C4-2B (cell line): Measurements from ENCODE around the gene NEK3.

Source experiments
- ZFX ChIP-seq: fragments of 450-650 bp; IDR thresholded peaks from 2 replicates; pipeline ENCODE4 v1.6.1; 2017
- TF ChIP-seq, protein P1 (sequence below): fragments of 450-650 bp; conservative IDR thresholded peaks from 2 replicates; pipeline ENCODE4 v1.5.1; 2017; ENCODE audit warnings: mild to moderate bottlenecking

DNA sequence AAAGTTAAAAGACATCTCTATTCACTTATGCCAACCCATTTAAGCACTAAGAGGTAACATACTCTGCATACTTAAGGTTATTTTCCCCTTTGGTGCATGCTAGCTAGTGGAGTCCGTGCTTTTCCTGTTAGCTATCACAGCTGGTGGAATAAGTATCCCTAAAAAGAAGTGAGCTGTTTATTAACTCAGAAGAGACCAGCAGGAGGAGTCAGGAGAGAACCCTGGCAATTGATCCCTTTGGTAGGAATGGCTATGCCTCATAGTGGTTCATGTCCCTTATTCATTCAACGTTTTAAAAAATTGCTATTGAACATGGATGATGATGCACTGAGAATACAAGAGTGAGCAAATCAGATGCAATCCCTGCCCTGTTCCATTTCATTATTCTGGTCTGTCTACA is 18.1 kb downstream of the NEK3 start:
- TF ChIP-seq, protein P1, sequence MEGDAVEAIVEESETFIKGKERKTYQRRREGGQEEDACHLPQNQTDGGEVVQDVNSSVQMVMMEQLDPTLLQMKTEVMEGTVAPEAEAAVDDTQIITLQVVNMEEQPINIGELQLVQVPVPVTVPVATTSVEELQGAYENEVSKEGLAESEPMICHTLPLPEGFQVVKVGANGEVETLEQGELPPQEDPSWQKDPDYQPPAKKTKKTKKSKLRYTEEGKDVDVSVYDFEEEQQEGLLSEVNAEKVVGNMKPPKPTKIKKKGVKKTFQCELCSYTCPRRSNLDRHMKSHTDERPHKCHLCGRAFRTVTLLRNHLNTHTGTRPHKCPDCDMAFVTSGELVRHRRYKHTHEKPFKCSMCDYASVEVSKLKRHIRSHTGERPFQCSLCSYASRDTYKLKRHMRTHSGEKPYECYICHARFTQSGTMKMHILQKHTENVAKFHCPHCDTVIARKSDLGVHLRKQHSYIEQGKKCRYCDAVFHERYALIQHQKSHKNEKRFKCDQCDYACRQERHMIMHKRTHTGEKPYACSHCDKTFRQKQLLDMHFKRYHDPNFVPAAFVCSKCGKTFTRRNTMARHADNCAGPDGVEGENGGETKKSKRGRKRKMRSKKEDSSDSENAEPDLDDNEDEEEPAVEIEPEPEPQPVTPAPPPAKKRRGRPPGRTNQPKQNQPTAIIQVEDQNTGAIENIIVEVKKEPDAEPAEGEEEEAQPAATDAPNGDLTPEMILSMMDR: no peak
- no peak for TF ChIP-seq ZFX
